Ishikawa (cell line): ENCODE results near the gene RBFOX1.

ENCODE experiments used
- CEBPB ChIP-seq: IDR thresholded peaks from 2 replicates; pipeline ENCODE4 v1.6.1; 2012
- CREB1 ChIP-seq: IDR thresholded peaks from 2 replicates; pipeline ENCODE4 v1.6.1; 2012; ENCODE audit warnings: low read depth
- EGR1 ChIP-seq: IDR thresholded peaks from 2 replicates; pipeline ENCODE4 v1.6.1; 2012
- EP300 ChIP-seq: IDR thresholded peaks from 2 replicates; pipeline ENCODE4 v1.6.1; 2012; ENCODE audit warnings: borderline replicate concordance
- FOXM1 ChIP-seq: IDR thresholded peaks from 2 replicates; pipeline ENCODE4 v1.6.1; 2012; ENCODE audit warnings: low read depth, borderline replicate concordance
- MAX ChIP-seq: IDR thresholded peaks from 2 replicates; pipeline ENCODE4 v1.6.1; 2012
- NFIC ChIP-seq: IDR thresholded peaks from 2 replicates; pipeline ENCODE4 v1.6.1; 2012
- RAD21 ChIP-seq: IDR thresholded peaks from 2 replicates; pipeline ENCODE4 v1.6.1; 2012; ENCODE audit warnings: low read depth
- REST ChIP-seq: IDR thresholded peaks from 2 replicates; pipeline ENCODE4 v1.6.1; 2012; ENCODE audit warnings: low read depth, mild to moderate bottlenecking
- TAF1 ChIP-seq: IDR thresholded peaks from 2 replicates; pipeline ENCODE4 v1.6.1; 2012; ENCODE audit warnings: low read depth, mild to moderate bottlenecking
- TCF12 ChIP-seq: IDR thresholded peaks from 2 replicates; pipeline ENCODE4 v1.6.1; 2012; ENCODE audit warnings: low read depth
- TEAD4 ChIP-seq: IDR thresholded peaks from 2 replicates; pipeline ENCODE4 v1.6.1; 2012
- USF1 ChIP-seq: IDR thresholded peaks from 2 replicates; pipeline ENCODE4 v1.6.1; 2012
- YY1 ChIP-seq: IDR thresholded peaks from 2 replicates; pipeline ENCODE4 v1.6.1; 2012; ENCODE audit warnings: low read depth
- ZBTB7A ChIP-seq: IDR thresholded peaks from 2 replicates; pipeline ENCODE4 v1.6.1; 2012; ENCODE audit warnings: low read depth

The RBFOX1 gene

GRCh38 chr16:7714775-7715174, 382.1 kb downstream of the RBFOX1 start:
- TF ChIP-seq CREB1 (no peak), YY1 (no peak), RAD21 (no peak), MAX (no peak)

- TF ChIP-seq MAX (no peak), REST (no peak), EGR1 (no peak), ZBTB7A (no peak), CEBPB (no peak), FOXM1 (no peak), EP300 (no peak), CREB1 (no peak), TAF1 (no peak), NFIC (no peak), TEAD4 (no peak), TCF12 (no peak), YY1 (no peak), USF1 (no peak), RAD21 (no peak)
Observed at GRCh38 chr16:7716660-7717550, 384.3 kb downstream of the RBFOX1 start.

GRCh38 chr16:7722761-7723160, 390.1 kb downstream of the RBFOX1 start:
- TF ChIP-seq YY1 (no peak), TCF12 (no peak), TEAD4 (no peak), EGR1 (no peak), CREB1 (no peak)

- TF ChIP-seq TEAD4: no peak
- TF ChIP-seq EGR1: no peak
- TF ChIP-seq CREB1: no peak
- TF ChIP-seq FOXM1: no peak
- TF ChIP-seq NFIC: no peak
- no peak for TF ChIP-seq TAF1
- no peak for TF ChIP-seq EP300
- TF ChIP-seq ZBTB7A: no peak
- TF ChIP-seq CEBPB: no peak
- no peak for TF ChIP-seq USF1
- no peak for TF ChIP-seq RAD21
- TF ChIP-seq MAX: no peak
- no peak for TF ChIP-seq YY1
- no peak for TF ChIP-seq REST
- TF ChIP-seq TCF12: no peak
Observed at GRCh38 chr16:7731141-7731540, 398.5 kb downstream of the RBFOX1 start.

GRCh38 chr16:7736138-7736665, 403.6 kb downstream of the RBFOX1 start:
- no peak for TF ChIP-seq NFIC
- no peak for TF ChIP-seq EP300

GRCh38 chr16:7742626-7743025, 410.0 kb downstream of the RBFOX1 start:
- TF ChIP-seq FOXM1: no peak
- no peak for TF ChIP-seq REST
- no peak for TF ChIP-seq TAF1
- TF ChIP-seq MAX: no peak
- TF ChIP-seq YY1: no peak
- TF ChIP-seq USF1: no peak
- no peak for TF ChIP-seq NFIC
- no peak for TF ChIP-seq TCF12
- no peak for TF ChIP-seq RAD21
- no peak for TF ChIP-seq ZBTB7A
- TF ChIP-seq TEAD4: no peak
- TF ChIP-seq CREB1: no peak
- no peak for TF ChIP-seq EGR1
- no peak for TF ChIP-seq CEBPB
- TF ChIP-seq EP300: no peak
